B cell (primary cell): Measurements from ENCODE around the gene TSEN34. TPM values are rescaled to one million over a fixed set of nuclear protein-coding genes. Genes with fewer than 3 reads are reported as not detected.
A peak's percentile ranks its signal among the peaks of the same experiment; 100 is the strongest.

Experiments used
- ATAC-seq: fragments of 200-7000 bp; cut with Tn5 transposase; one replicate; pipeline ENCODE4 v1.10.0; 2021; ENCODE audit warnings: low read depth, mild to moderate bottlenecking, moderate number of reproducible peaks, moderate library complexity
- CTCF ChIA-PET: fragments of 350-600 bp; sonication (Branson Sonifier 250); formaldehyde crosslinking; loops from one replicate; lab custom pipeline; 2021; ENCODE audit warnings: antibody characterized with exemption, inconsistent platforms; lab: Charles Lee
- POLR2A ChIA-PET: fragments of 350-600 bp; sonication (Branson Sonifier 250); formaldehyde crosslinking; loops from one replicate; lab custom pipeline; 2021; ENCODE audit warnings: antibody characterized with exemption; lab: Charles Lee
- DNase-seq: peaks from one replicate; pipeline ENCODE4 v3.0.0; 2013
- H2AFZ ChIP-seq: 2 replicates; pipeline ENCODE4 v1.6.1; 2012; ENCODE audit warnings: mild to moderate bottlenecking, low read depth, low read length; ENCODE audit not compliant: insufficient read depth, poor library complexity, severe bottlenecking
- H3K27ac ChIP-seq, 2 donors: 1 replicate in 1 of 2; 2 replicates in 1 of 2; pipeline ENCODE4 v1.5.1; 2012 to 2013; ENCODE audit warnings: low read length in 2 of 2, mild to moderate bottlenecking in 2 of 2, moderate library complexity in 1 of 2
- H3K27me3 ChIP-seq, 4 experiments: fragments of 200-600 bp in 1 of 4; sonication (generic) in 1 of 4; replicated peaks in 1 of 4; 1 replicate in 2 of 4; 2 replicates in 2 of 4; pipeline versions ENCODE4 v1.6.1 to v1.7.0; 2013 to 2016; ENCODE audit warnings: low read length in 3 of 4, mild to moderate bottlenecking in 2 of 4, mixed read lengths in 1 of 4, moderate library complexity in 1 of 4; ENCODE audit not compliant: insufficient read depth in 4 of 4, control insufficient read depth in 3 of 4; ENCODE audit errors: control extremely low read depth in 1 of 4
- H3K36me3 ChIP-seq, 2 experiments: replicated peaks in 1 of 2; 1 replicate in 1 of 2; 2 replicates in 1 of 2; pipeline versions ENCODE4 v1.6.1 to v1.7.1; 2013; ENCODE audit warnings: low read length in 1 of 2; ENCODE audit not compliant: insufficient read depth in 2 of 2, control insufficient read depth in 1 of 2; ENCODE audit errors: control extremely low read depth in 1 of 2, extremely low read depth in 1 of 2
- H3K4me1 ChIP-seq, 2 donors: fragments of 200-600 bp in 1 of 2; sonication (generic) in 1 of 2; 1 replicate in 1 of 2; 2 replicates in 1 of 2; pipeline versions ENCODE4 v1.5.1 to v1.6.1; 2013 to 2017; ENCODE audit warnings: low read length in 2 of 2; ENCODE audit not compliant: control insufficient read depth in 2 of 2, insufficient read depth in 2 of 2
- H3K4me2 ChIP-seq: replicated peaks from 2 replicates; pipeline ENCODE3; 2012; ENCODE audit warnings: mild to moderate bottlenecking, low read depth, low read length; ENCODE audit not compliant: poor library complexity, severe bottlenecking
- H3K4me3 ChIP-seq, 5 experiments: fragments of 200-600 bp in 1 of 5; sonication (generic) in 1 of 5; 1 replicate in 3 of 5; 2 replicates in 2 of 5; pipeline versions ENCODE4 v1.5.1 to v1.7.0; 2011 to 2016; ENCODE audit warnings: low read length in 4 of 5, mild to moderate bottlenecking in 4 of 5, low read depth in 2 of 5, control low read depth in 1 of 5, moderate library complexity in 1 of 5; ENCODE audit not compliant: insufficient read depth in 1 of 5; ENCODE audit errors: control extremely low read depth in 1 of 5, extremely low read depth in 1 of 5
- H3K79me2 ChIP-seq: fragments of 200-600 bp; sonication (generic); one replicate; pipeline ENCODE4 v1.6.0; 2016; ENCODE audit warnings: low read length; ENCODE audit not compliant: control insufficient read depth, insufficient read depth
- H3K9ac ChIP-seq: fragments of 200-600 bp; sonication (generic); 2 replicates; pipeline ENCODE4 v1.6.1; 2017; ENCODE audit warnings: mild to moderate bottlenecking, low read length, moderate library complexity
- H3K9me3 ChIP-seq, 3 donors: one replicate each; pipeline versions ENCODE4 v1.6.1 to v1.7.1; 2013; ENCODE audit warnings: low read length in 2 of 3; ENCODE audit not compliant: control insufficient read depth in 2 of 3, insufficient read depth in 1 of 3; ENCODE audit errors: control extremely low read depth in 1 of 3
- H4K20me1 ChIP-seq: 2 replicates; pipeline ENCODE4 v1.6.0; 2012; ENCODE audit warnings: mild to moderate bottlenecking, low read length; ENCODE audit not compliant: insufficient read depth, control insufficient read depth, poor library complexity, severe bottlenecking
- H3K27ac Mint-ChIP-seq: one replicate; pipeline ENCODE4 v1.8.0; 2021; ENCODE audit warnings: mixed read lengths
- H3K27me3 Mint-ChIP-seq: one replicate; pipeline ENCODE4 v1.8.0; 2021; ENCODE audit warnings: mixed read lengths
- H3K4me1 Mint-ChIP-seq: one replicate; pipeline ENCODE4 v1.8.0; 2021; ENCODE audit warnings: mixed read lengths
- H3K4me3 Mint-ChIP-seq: one replicate; pipeline ENCODE4 v1.8.0; 2021; ENCODE audit warnings: mixed read lengths
- H3K9me3 Mint-ChIP-seq: one replicate; pipeline ENCODE4 v1.8.0; 2022; ENCODE audit warnings: mixed read lengths; ENCODE audit not compliant: insufficient read depth
- EZH2 ChIP-seq: IDR thresholded peaks from 2 replicates; pipeline ENCODE4 v1.6.1; 2012; ENCODE audit warnings: borderline replicate concordance, low read depth, mild to moderate bottlenecking, moderate library complexity, low read length; ENCODE audit not compliant: insufficient read depth, poor library complexity, severe bottlenecking
- WGBS: methylation state at CpG from one replicate; pipeline ENCODE4 v1.1.5; 2013; ENCODE audit warnings: missing lambda C conversion rate; ENCODE audit not compliant: insufficient coverage; 5-methylcytosine and 5-hydroxymethylcytosine counted together
- intact Hi-C: fragments of 100-400 bp; cut with micrococcal nuclease; formaldehyde crosslinking; loops from one replicate; pipeline ENCODE4 v1.10.0; 2022
- polyA plus RNA-seq: library from polyadenylated mRNA; depleted of rRNA; stranded (reverse); fragments of >200 nt; gene quantifications from 2 replicates; pipeline ENCODE4 v1.2.3, GENCODE V29; 2012
- total RNA-seq, 2 donors: library from RNA; stranded (reverse); fragments of 120-200 nt in 1 of 2; gene quantifications; 1 replicate in 1 of 2; 2 replicates in 1 of 2; pipeline versions ENCODE4 v1.2.3 to v1.2.4, GENCODE V29; 2013 to 2022
- TF ChIP-seq, protein P1 (sequence below): fragments of 200-600 bp; IDR thresholded peaks from one replicate; pipeline ENCODE4 v1.8.0; 2022; ENCODE audit warnings: antibody characterized with exemption, mild to moderate bottlenecking

TSEN34 gene
- total and polyA plus RNA-seq, 2 donors (not counting 1 experiment from before 2014, with no cell fraction given) = 17.6 to 25.1 TPM

DNA sequence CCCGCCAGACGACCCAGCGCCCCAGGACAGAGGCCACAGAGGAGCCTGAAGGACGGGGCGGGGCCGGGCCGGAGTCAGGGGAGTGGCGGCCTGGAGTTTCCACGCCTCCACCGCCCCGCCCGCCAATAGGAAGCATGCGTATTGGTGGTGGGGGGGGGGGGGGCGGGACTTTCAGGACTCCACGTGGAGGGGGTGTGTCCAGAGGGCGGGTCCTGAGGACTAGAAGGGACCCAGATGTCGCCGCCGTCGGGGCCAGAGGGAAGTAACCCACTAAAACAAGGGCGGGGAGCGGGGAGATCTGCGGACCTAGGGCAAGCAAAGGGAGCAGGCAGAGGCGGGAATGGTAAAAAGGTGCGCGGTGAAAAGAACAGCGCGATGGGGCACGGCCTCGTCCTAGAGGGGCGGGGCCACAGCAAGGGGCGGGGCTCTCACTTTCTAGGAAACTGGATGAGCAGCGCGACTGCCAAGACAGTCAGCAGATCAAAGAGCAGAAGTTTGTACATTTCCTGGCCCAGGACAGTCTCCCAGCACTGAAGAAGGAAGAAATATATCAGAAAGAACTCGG lies 28.8 kb upstream of the TSEN34 start:
- intact Hi-C loops = loop anchor here (1.0 kb wide), 1 partner anchor 39 kb away; no protein-coding TSS in a partner anchor
- peak overlapping the region; percentile 42 for H2AFZ ChIP-seq
- CTCF ChIA-PET = interaction anchor here (1.3 kb wide), 1 partner anchor 104 kb away, joined by 3 read pairs; no protein-coding TSS in a partner anchor
- ATAC-seq (peak; percentile 29), DNase-seq (peak; percentile 90)
- POLR2A ChIA-PET = interaction anchor here (0.8 to 2.2 kb wide), 2 partner anchors 25 to 27 kb away, joined by 3 to 8 read pairs; partner anchors contain the start of genes CNOT3 and MBOAT7
- H3K27ac ChIP-seq = no peak overlapping the region
- H3K9me3 ChIP-seq = peaks cover 0 to 18% (median 0%) of the 10 kb centered on the region in 3 donors
- H3K27ac Mint-ChIP-seq = no peak overlapping the region
- H3K9me3 Mint-ChIP-seq = no peaks in the 10 kb centered on the region
- 2% methylated on average over 17 of the region's 35 CpGs for WGBS
- TF ChIP-seq, protein P1, sequence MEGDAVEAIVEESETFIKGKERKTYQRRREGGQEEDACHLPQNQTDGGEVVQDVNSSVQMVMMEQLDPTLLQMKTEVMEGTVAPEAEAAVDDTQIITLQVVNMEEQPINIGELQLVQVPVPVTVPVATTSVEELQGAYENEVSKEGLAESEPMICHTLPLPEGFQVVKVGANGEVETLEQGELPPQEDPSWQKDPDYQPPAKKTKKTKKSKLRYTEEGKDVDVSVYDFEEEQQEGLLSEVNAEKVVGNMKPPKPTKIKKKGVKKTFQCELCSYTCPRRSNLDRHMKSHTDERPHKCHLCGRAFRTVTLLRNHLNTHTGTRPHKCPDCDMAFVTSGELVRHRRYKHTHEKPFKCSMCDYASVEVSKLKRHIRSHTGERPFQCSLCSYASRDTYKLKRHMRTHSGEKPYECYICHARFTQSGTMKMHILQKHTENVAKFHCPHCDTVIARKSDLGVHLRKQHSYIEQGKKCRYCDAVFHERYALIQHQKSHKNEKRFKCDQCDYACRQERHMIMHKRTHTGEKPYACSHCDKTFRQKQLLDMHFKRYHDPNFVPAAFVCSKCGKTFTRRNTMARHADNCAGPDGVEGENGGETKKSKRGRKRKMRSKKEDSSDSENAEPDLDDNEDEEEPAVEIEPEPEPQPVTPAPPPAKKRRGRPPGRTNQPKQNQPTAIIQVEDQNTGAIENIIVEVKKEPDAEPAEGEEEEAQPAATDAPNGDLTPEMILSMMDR = no peak
- no peak for TF ChIP-seq EZH2
- peak overlapping the region; percentile 88 for H3K4me3 Mint-ChIP-seq
- H3K27me3 ChIP-seq = peaks cover 0 to 19% (median 11%) of the 10 kb centered on the region in 4 experiments
- peak overlapping the region; percentile 56 for H3K9ac ChIP-seq
- H4K20me1 ChIP-seq = peaks cover 14% of the 10 kb centered on the region
- H3K79me2 ChIP-seq = peaks cover 24% of the 10 kb centered on the region
- H3K4me1 Mint-ChIP-seq = peaks cover 44% of the 10 kb centered on the region
- peak overlapping the region; percentile 76 for H3K4me2 ChIP-seq
- peaks cover 0 to 13% of the 10 kb centered on the region in 2 experiments for H3K36me3 ChIP-seq
- peaks cover 20% of the 10 kb centered on the region for H3K27me3 Mint-ChIP-seq
- H3K4me3 ChIP-seq = peak overlapping the region in 4 of 5 experiments; percentile 19 to 53 (median 48)
- H3K4me1 ChIP-seq = peaks cover 37 to 50% of the 10 kb centered on the region in 2 donors

DNA sequence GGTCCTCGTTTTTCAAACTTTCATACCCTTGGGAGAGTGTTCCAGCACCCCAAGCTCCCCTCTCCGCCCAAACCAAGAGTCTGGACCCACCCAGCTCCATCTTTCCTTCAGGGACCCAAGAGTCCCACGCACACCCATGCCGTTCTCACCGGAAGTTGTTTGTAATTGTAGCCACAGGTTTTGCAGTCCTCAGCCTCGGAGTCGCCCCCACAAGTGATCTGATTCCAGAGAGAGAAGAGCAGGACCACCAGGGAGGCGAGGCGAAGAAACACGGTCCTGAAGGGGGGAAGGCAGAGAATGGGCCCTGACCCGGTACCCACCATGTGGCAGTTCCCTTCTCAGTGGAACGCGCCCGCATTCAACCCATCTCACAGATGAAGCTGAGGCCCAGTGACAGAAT lies 28.2 kb upstream of the TSEN34 start:
- no peak for ATAC-seq
- Histone ChIP-seq H3K4me3 (peak overlapping the region in 3 of 5 experiments; percentile 47 to 53 (median 48)), H3K36me3 (peaks cover 0 to 7% of the 10 kb centered on the region in 2 experiments), H3K4me2 (peak overlapping the region; percentile 76), H2AFZ (no peak overlapping the region), H3K9ac (peak overlapping the region; percentile 56), H3K27ac (no peak overlapping the region), H3K79me2 (peaks cover 19% of the 10 kb centered on the region), H4K20me1 (peaks cover 12% of the 10 kb centered on the region), H3K4me1 (peaks cover 37 to 50% of the 10 kb centered on the region in 2 donors), H3K27me3 (peaks cover 0 to 19% (median 11%) of the 10 kb centered on the region in 4 experiments), H3K9me3 (peaks cover 0 to 18% (median 0%) of the 10 kb centered on the region in 3 donors)
- TF ChIP-seq, protein P1 = no peak
- no peak for TF ChIP-seq EZH2
- Mint-ChIP-seq H3K9me3 (no peaks in the 10 kb centered on the region), H3K27me3 (peaks cover 20% of the 10 kb centered on the region), H3K27ac (no peak overlapping the region), H3K4me3 (peak overlapping the region; percentile 36), H3K4me1 (peaks cover 44% of the 10 kb centered on the region)
- DNase-seq = no peak
- intact Hi-C loops = loop anchor here (1.0 kb wide), 1 partner anchor 38 kb away; no protein-coding TSS in a partner anchor
- WGBS = 61% methylated on average over 10 of the region's 14 CpGs
- ChIA-PET POLR2A (interaction anchor here (0.6 to 2.2 kb wide), 3 partner anchors 25 to 164 kb away, joined by 3 to 8 read pairs (median 3); partner anchors contain the start of genes CNOT3 and MBOAT7), CTCF (interaction anchor here (1.3 kb wide), 1 partner anchor 103 kb away, joined by 3 read pairs; no protein-coding TSS in a partner anchor)
